ENCODE measurements around the gene MAB21L3. TPM values are rescaled to one million over a fixed set of nuclear protein-coding genes. Genes with fewer than 3 reads are reported as not detected.

MAB21L3 gene
- total RNA-seq, 1 experiment from 2014 or later, result 1.4 TPM

GRCh38 chr1:116152950-116153691 lies 41.9 kb downstream of the MAB21L3 start:
- Histone ChIP-seq H3F3A (ENCODE audit: low read length, unreplicated experiment) (no peaks in the 10 kb centered on the region), H3K4me1 (ENCODE audit: insufficient read depth, low read length) (peaks cover 3% of the 10 kb centered on the region; the same call in 1 of the 2 replicates), H3K4me2 (ENCODE audit: low read length) (no peak overlapping the region), H3K36me3 (ENCODE audit: low read depth, low read length) (no peaks in the 10 kb centered on the region), H3K27ac (ENCODE audit: low read length) (no peak overlapping the region), H3K4me3 (ENCODE audit: low read length) (no peak overlapping the region), H3K9me2 (replicated peaks; ENCODE audit: low read length) (no peaks in the 10 kb centered on the region), H3K9me3 (ENCODE audit: low read length) (no peaks in the 10 kb centered on the region), H2AFZ (ENCODE audit: low read length) (no peak overlapping the region), H4K20me1 (ENCODE audit: low read length) (no peaks in the 10 kb centered on the region), H3K27me3 (ENCODE audit: low read length) (no peaks in the 10 kb centered on the region), H3K9ac (ENCODE audit: low read length) (no peak overlapping the region), H3K79me2 (ENCODE audit: low read length) (no peaks in the 10 kb centered on the region)
- ATAC-seq, result no peak
- CTCF ChIA-PET, result no interaction called here
- intact Hi-C loops (cut with micrococcal nuclease), result loop anchor here (1.0 to 10.0 kb wide), 3 partner anchors 182 to 346 kb away; no protein-coding TSS in a partner anchor
- TF ChIP-seq CTCF (conservative IDR thresholded peaks at IDR 0.05; ENCODE audit: low read depth, low read length) (no peak), EZH2 (IDR thresholded peaks at IDR 0.05; ENCODE audit: low read length, unreplicated experiment) (no peak), EZH2phosphoT487 (IDR thresholded peaks at IDR 0.05; ENCODE audit: borderline replicate concordance, low read length) (no peak)
- no peak for DNase-seq
- no TSS peak for BruUV-seq (replicated peaks)
- POLR2A ChIA-PET (ENCODE audit: unreplicated experiment), result interaction anchor here (0.5 kb wide), 1 partner anchor 9 kb away, joined by 3 read pairs; no protein-coding TSS in a partner anchor

GRCh38 chr1:116153692-116154031 lies 42.5 kb downstream of the MAB21L3 start:
- H3K9me3 ChIP-seq (ENCODE audit: low read length), result no peaks in the 10 kb centered on the region
- H3K79me2 ChIP-seq (ENCODE audit: low read length), result no peaks in the 10 kb centered on the region
- H3K36me3 ChIP-seq (ENCODE audit: low read depth, low read length), result no peaks in the 10 kb centered on the region
- ChIA-PET POLR2A (ENCODE audit: unreplicated experiment) (no interaction called here), CTCF (no interaction called here)
- no peak for TF ChIP-seq EZH2 (IDR thresholded peaks at IDR 0.05; ENCODE audit: low read length, unreplicated experiment)
- no peak for TF ChIP-seq EZH2phosphoT487 (IDR thresholded peaks at IDR 0.05; ENCODE audit: borderline replicate concordance, low read length)
- TF ChIP-seq CTCF (conservative IDR thresholded peaks at IDR 0.05; ENCODE audit: low read depth, low read length), result no peak
- no peak overlapping the region for H3K4me2 ChIP-seq (ENCODE audit: low read length)
- H3K4me3 ChIP-seq (ENCODE audit: low read length), result no peak overlapping the region
- H3K27me3 ChIP-seq (ENCODE audit: low read length), result no peaks in the 10 kb centered on the region
- no peak overlapping the region for H3K27ac ChIP-seq (ENCODE audit: low read length)
- H2AFZ ChIP-seq (ENCODE audit: low read length), result no peak overlapping the region
- no peak overlapping the region for H3K9ac ChIP-seq (ENCODE audit: low read length)
- intact Hi-C loops (cut with micrococcal nuclease), result loop anchor here (5.0 to 10.0 kb wide), 2 partner anchors 181 to 209 kb away; no protein-coding TSS in a partner anchor
- H3K4me1 ChIP-seq (ENCODE audit: insufficient read depth, low read length), result peaks cover 3% of the 10 kb centered on the region; the same call in 1 of the 2 replicates
- no peaks in the 10 kb centered on the region for H4K20me1 ChIP-seq (ENCODE audit: low read length)
- ATAC-seq (no peak), DNase-seq (no peak)
- no peaks in the 10 kb centered on the region for H3F3A ChIP-seq (ENCODE audit: low read length, unreplicated experiment)
- H3K9me2 ChIP-seq (replicated peaks; ENCODE audit: low read length), result no peaks in the 10 kb centered on the region
- BruUV-seq (replicated peaks), result no TSS peak

- no peaks in the 10 kb centered on the region for H3K9me3 ChIP-seq (ENCODE audit: low read length)
- BruUV-seq (replicated peaks), result no TSS peak
- H4K20me1 ChIP-seq (ENCODE audit: low read length), result no peaks in the 10 kb centered on the region
- H3F3A ChIP-seq (ENCODE audit: low read length, unreplicated experiment), result no peaks in the 10 kb centered on the region
- H3K4me3 ChIP-seq (ENCODE audit: low read length), result no peak overlapping the region
- no peak overlapping the region for H3K27ac ChIP-seq (ENCODE audit: low read length)
- no peak overlapping the region for H2AFZ ChIP-seq (ENCODE audit: low read length)
- H3K4me2 ChIP-seq (ENCODE audit: low read length), result no peak overlapping the region
- ChIA-PET CTCF (no interaction called here), POLR2A (ENCODE audit: unreplicated experiment) (no interaction called here)
- H3K4me1 ChIP-seq (ENCODE audit: insufficient read depth, low read length), result peaks cover 3% of the 10 kb centered on the region; the same call in 1 of the 2 replicates
- ATAC-seq, result no peak
- no peaks in the 10 kb centered on the region for H3K79me2 ChIP-seq (ENCODE audit: low read length)
- no peak for DNase-seq
- intact Hi-C loops (cut with micrococcal nuclease), result loop anchor here (5.0 to 10.0 kb wide), 2 partner anchors 180 to 208 kb away; no protein-coding TSS in a partner anchor
- TF ChIP-seq CTCF (conservative IDR thresholded peaks at IDR 0.05; ENCODE audit: low read depth, low read length) (no peak), EZH2 (IDR thresholded peaks at IDR 0.05; ENCODE audit: low read length, unreplicated experiment) (no peak), EZH2phosphoT487 (IDR thresholded peaks at IDR 0.05; ENCODE audit: borderline replicate concordance, low read length) (no peak)
- no peaks in the 10 kb centered on the region for H3K9me2 ChIP-seq (replicated peaks; ENCODE audit: low read length)
- H3K36me3 ChIP-seq (ENCODE audit: low read depth, low read length), result no peaks in the 10 kb centered on the region
- no peak overlapping the region for H3K9ac ChIP-seq (ENCODE audit: low read length)
- no peaks in the 10 kb centered on the region for H3K27me3 ChIP-seq (ENCODE audit: low read length)
Observed at GRCh38 chr1:116154536-116154935, 43.3 kb downstream of the MAB21L3 start.

Measured in PC-3 (cell line).